Astrocyte of the cerebellum (primary cell): Measurements from ENCODE around the gene TMEM47.
A peak's percentile ranks its signal among the peaks of the same experiment; 100 is the strongest.

Experiments
- DNase-seq: peaks from one replicate; pipeline ENCODE4 v3.0.0-alpha.2; 2011; ENCODE audit warnings: low read depth
- H3K4me3 ChIP-seq: 2 replicates; pipeline ENCODE4 v1.5.1; 2011; ENCODE audit warnings: mild to moderate bottlenecking, low read depth, low read length, moderate library complexity
- CTCF ChIP-seq: IDR thresholded peaks from 2 replicates; pipeline ENCODE4 v1.5.1; 2012; ENCODE audit warnings: low read length, low read depth, moderate library complexity, mild to moderate bottlenecking; ENCODE audit errors: missing control alignments
- in situ Hi-C: cut with HindIII; loops from 2 replicates; pipeline ENCODE4 v1.10.0; 2017; ENCODE audit warnings: low sequenced_read_pairs

TMEM47 gene

GRCh38 chrX:34634349-34634748, 22.7 kb downstream of the TMEM47 start:
- H3K4me3 ChIP-seq: no peak overlapping the region
- DNase-seq: no peak
- TF ChIP-seq CTCF: no peak
- in situ Hi-C loops: no loop called here

GRCh38 chrX:34632384-34632783, 24.7 kb downstream of the TMEM47 start:
- DNase-seq: no peak
- no peak overlapping the region for H3K4me3 ChIP-seq
- in situ Hi-C loops: no loop called here
- no peak for TF ChIP-seq CTCF

DNA sequence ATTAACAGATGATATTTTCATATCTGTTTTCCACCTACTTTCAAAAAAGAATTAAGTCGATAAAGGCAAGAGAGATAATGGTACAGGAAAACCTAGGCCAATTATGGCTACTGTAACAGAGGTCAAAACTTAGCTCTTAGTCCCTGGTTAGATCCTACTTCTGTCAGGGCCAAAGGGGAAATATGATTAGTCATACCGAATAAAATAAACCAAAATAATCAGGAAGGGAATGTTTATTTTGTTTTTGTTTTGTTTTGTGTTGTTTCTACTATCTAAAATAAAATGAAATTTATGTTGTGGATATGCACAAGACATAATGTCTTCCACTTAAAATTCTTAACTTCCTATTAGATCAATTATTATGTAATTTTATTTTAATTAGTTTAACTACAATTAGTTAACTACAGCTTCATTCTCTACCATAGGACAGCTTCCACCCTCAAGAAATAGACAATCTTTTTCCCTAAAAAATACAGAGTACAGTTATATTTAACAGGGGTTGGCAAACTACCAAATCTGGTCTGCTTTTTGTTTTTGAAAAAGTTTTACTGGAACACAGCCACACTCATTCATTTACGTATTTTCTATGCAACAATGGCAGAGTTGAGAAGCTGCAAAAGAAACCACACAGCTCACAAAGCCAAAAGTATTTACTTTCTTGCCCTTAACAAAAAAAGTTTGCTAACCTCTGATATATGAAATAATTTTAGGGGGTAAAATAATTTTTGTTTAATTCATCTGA, 25.4 kb downstream of the TMEM47 start:
- DNase-seq: peak; percentile 77
- in situ Hi-C loops: no loop called here

DNA sequence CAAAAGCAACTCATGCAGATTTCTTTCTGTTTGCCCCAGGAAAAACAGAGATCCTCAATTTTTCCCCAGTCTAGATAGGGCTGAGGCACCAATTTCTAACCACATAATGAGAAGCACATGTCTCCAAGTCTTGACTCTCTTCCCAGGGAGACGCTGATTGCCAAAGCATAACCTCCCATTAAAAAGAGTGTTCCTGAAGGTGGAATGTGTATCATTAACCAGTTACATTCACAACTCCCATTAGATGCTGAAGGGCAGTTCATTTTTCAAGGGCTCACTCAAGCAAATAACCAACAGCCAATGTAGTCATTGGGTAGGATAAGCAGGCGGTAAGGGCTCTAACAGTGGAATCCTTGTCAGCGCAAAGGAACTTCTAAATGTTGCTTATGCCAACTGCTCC, 27.5 kb downstream of the TMEM47 start:
- in situ Hi-C loops: no loop called here
- TF ChIP-seq CTCF: no peak
- peak; percentile 84 for DNase-seq
- no peak overlapping the region for H3K4me3 ChIP-seq

More for the DNA sequence above, 25.4 kb downstream of the TMEM47 start:
- no peak for TF ChIP-seq CTCF
- no peak overlapping the region for H3K4me3 ChIP-seq

- peak; percentile 59 for DNase-seq
- no peak for TF ChIP-seq CTCF
- in situ Hi-C loops: no loop called here
- no peak overlapping the region for H3K4me3 ChIP-seq
These were observed 32.7 kb downstream of the TMEM47 start for GRCh38 chrX:34624416-34624815.

DNA sequence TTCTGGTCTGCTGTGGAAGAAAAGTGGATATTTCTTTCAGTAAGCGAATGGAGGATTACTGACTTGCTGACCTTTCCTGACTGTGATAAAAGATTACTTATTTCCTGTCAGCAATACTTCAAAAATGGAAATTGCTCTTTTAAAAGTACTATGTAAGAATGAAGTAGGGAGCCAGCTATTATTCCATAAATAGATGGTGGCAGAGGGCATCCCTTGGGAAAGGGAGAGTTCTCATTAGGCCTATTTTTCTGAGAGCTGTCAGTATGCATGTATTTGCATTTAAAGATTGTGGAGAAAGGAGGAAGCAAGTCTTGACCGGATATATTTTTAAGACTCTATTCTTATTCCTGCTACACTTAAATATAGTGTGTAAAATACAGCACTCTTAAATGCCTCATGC, 37.2 kb downstream of the TMEM47 start:
- no peak overlapping the region for H3K4me3 ChIP-seq
- TF ChIP-seq CTCF: no peak
- in situ Hi-C loops: no loop called here
- DNase-seq: no peak
